Adipose tissue (tissue), 3 donors: ENCODE measurements around the gene GSTA5. TPM values are rescaled to one million over a fixed set of nuclear protein-coding genes. Genes with fewer than 3 reads are reported as not detected.
"Not testable (repeated sequence)": the region's sequence is repeated elsewhere in the genome, so short reads cannot be mapped to it uniquely, and the experiment has no call there.

ENCODE experiments used
- H3K27ac ChIP-seq: one replicate; pipeline ENCODE4 v1.5.1; 2013; ENCODE audit warnings: low read depth, low read length
- WGBS, 3 donors: extraction: QIAGEN DNeasy Blood & Tissue Kit; methylation state at CpG; one replicate each; pipeline ENCODE4 v1.1.7; 2013; 5-methylcytosine and 5-hydroxymethylcytosine counted together
- polyA plus RNA-seq, 3 donors: library from polyadenylated mRNA; stranded (reverse); fragments of 200-250 nt; gene quantifications; one replicate each; pipeline ENCODE4 v1.2.3, GENCODE V29; 2013
- donor health status: healthy with polysubstance abuse.
- donor health status: Bipolar disorder and iron deficiency.
- donor health status: healthy.

The GSTA5 gene
- polyA plus RNA-seq, 3 donors: not detected

GRCh38 chr6:52843605-52844004, 3.0 kb upstream of the GSTA5 start:
- H3K27ac ChIP-seq: no peak overlapping the region
- WGBS, 3 donors: 74 to 97% (median 87%) methylated on average over 4 of the region's 4 CpGs

GRCh38 chr6:52839124-52840055, 1.2 kb downstream of the GSTA5 start:
- whole genome bisulfite sequencing, 3 donors: 64% methylated on average over 20 of the region's 20 CpGs
- H3K27ac ChIP-seq: no peak overlapping the region

- H3K27ac ChIP-seq: no peak overlapping the region
- WGBS, 3 donors: 70 to 96% (median 81%) methylated on average over 1 of the region's 1 CpG
Measured at GRCh38 chr6:52834481-52834880, 6.1 kb downstream of the GSTA5 start.

GRCh38 chr6:52830869-52831268, 9.7 kb downstream of the GSTA5 start:
- not testable (repeated sequence) for H3K27ac ChIP-seq
- WGBS, 3 donors: 81 to 88% (median 83%) methylated on average over 4 of the region's 4 CpGs

GRCh38 chr6:52829046-52829817, 11.4 kb downstream of the GSTA5 start:
- 86 to 91% (median 89%) methylated on average over 34 to 37 of the region's 37 CpGs for whole genome bisulfite sequencing, 3 donors
- H3K27ac ChIP-seq: no peak overlapping the region

- not testable (repeated sequence) for H3K27ac ChIP-seq
- 69 to 86% (median 81%) methylated on average over 4 of the region's 4 CpGs for WGBS, 3 donors
Measured at GRCh38 chr6:52828621-52829020, 12.0 kb downstream of the GSTA5 start.

GRCh38 chr6:52827073-52827783, 13.4 kb downstream of the GSTA5 start:
- WGBS, 3 donors: 27 to 92% (median 89%) methylated on average over 1 of the region's 1 CpG
- H3K27ac ChIP-seq: not testable (repeated sequence)

- WGBS, 3 donors: 17 to 35% (median 33%) methylated on average over 1 of the region's 1 CpG
Measured at GRCh38 chr6:52826513-52826912, 14.1 kb downstream of the GSTA5 start.

GRCh38 chr6:52825900-52826459, 14.6 kb downstream of the GSTA5 start:
- 49 to 84% (median 72%) methylated on average over 3 to 4 of the region's 4 CpGs for WGBS, 3 donors
- H3K27ac ChIP-seq: not testable (repeated sequence)

More at GRCh38 chr6:52826513-52826912, 14.1 kb downstream of the GSTA5 start:
- H3K27ac ChIP-seq: no peak overlapping the region

GRCh38 chr6:52825270-52825793, 15.3 kb downstream of the GSTA5 start:
- WGBS, 3 donors: 95 to 97% (median 97%) methylated on average over 21 to 25 of the region's 25 CpGs
- not testable (repeated sequence) for H3K27ac ChIP-seq

- 69 to 96% (median 85%) methylated on average over 1 of the region's 1 CpG for WGBS, 3 donors
- no peak overlapping the region for H3K27ac ChIP-seq
Measured at GRCh38 chr6:52821842-52822241, 18.8 kb downstream of the GSTA5 start.

- WGBS, 3 donors: 72 to 77% (median 75%) methylated on average over 2 of the region's 2 CpGs
- H3K27ac ChIP-seq: no peak overlapping the region
Measured at GRCh38 chr6:52820198-52820597, 20.4 kb downstream of the GSTA5 start.

GRCh38 chr6:52815167-52816092, 25.2 kb downstream of the GSTA5 start:
- WGBS, 3 donors: 36 to 39% (median 39%) methylated on average over 15 of the region's 15 CpGs
- no peak overlapping the region for H3K27ac ChIP-seq

- H3K27ac ChIP-seq: not testable (repeated sequence)
- WGBS, 3 donors: 61 to 94% (median 63%) methylated on average over 3 of the region's 3 CpGs
Measured at GRCh38 chr6:52814545-52814944, 26.1 kb downstream of the GSTA5 start.

GRCh38 chr6:52809777-52810176, 30.8 kb downstream of the GSTA5 start:
- whole genome bisulfite sequencing, 3 donors: 68 to 79% (median 73%) methylated on average over 4 of the region's 4 CpGs
- H3K27ac ChIP-seq: not testable (repeated sequence)

- H3K27ac ChIP-seq: no peak overlapping the region
- WGBS, 3 donors: 90 to 93% (median 93%) methylated on average over 5 of the region's 5 CpGs
Measured at GRCh38 chr6:52808660-52809059, 32.0 kb downstream of the GSTA5 start.

- H3K27ac ChIP-seq: not testable (repeated sequence)
- WGBS, 3 donors: 25 to 59% (median 46%) methylated on average over 5 of the region's 5 CpGs
Measured at GRCh38 chr6:52803668-52804255, 36.9 kb downstream of the GSTA5 start, which contains the start of gene GSTA1. GSTA1 (minus strand) TSS chr6:52803816; CDS start chr6:52799267, 4,549 bp downstream.
